Stimulated activated CD8-positive, alpha-beta memory T cell treated with anti-CD3 and anti-CD28 coated beads, Interleukin-15, amount 100 ng/mL, for 4 hours (primary cell): Measurements from ENCODE around the gene HEXIM2.
"Not testable (repeated sequence)": the region's sequence is repeated elsewhere in the genome, so short reads cannot be mapped to it uniquely, and the experiment has no call there.

Experiments used
- DNase-seq, 2 donors: peaks; one replicate each; pipeline ENCODE4 v3.0.0-alpha.2; 2020; ENCODE audit warnings: low read depth in 2 of 2

The HEXIM2 gene

GRCh38 chr17:45161288-45162024 lies at the start of gene HEXIM2:
Gene HEXIM2, plus strand, starts transcription at chr17:45161875. Its CDS starts 919 bp downstream, at chr17:45162794.
- DNase-seq = peak; percentile 93 to 98

- no peak for DNase-seq
Observed at GRCh38 chr17:45112559-45113423, 48.9 kb upstream of the HEXIM2 start.

GRCh38 chr17:45113424-45113754 lies 48.3 kb upstream of the HEXIM2 start:
- no peak for DNase-seq

- no peak for DNase-seq
Observed at GRCh38 chr17:45114117-45114932, 47.4 kb upstream of the HEXIM2 start.

- DNase-seq = no peak
Observed at GRCh38 chr17:45115015-45115625, 46.6 kb upstream of the HEXIM2 start.

GRCh38 chr17:45115871-45116270 lies 45.8 kb upstream of the HEXIM2 start:
- no peak for DNase-seq

- DNase-seq = no peak
Observed at GRCh38 chr17:45116434-45117016, 45.1 kb upstream of the HEXIM2 start.

- no peak for DNase-seq
Observed at GRCh38 chr17:45117334-45117733, 44.3 kb upstream of the HEXIM2 start.

GRCh38 chr17:45117848-45118646 lies 43.6 kb upstream of the HEXIM2 start:
- DNase-seq = no peak

- no peak for DNase-seq
Observed at GRCh38 chr17:45118691-45119090, 43.0 kb upstream of the HEXIM2 start.

GRCh38 chr17:45119964-45120363 lies 41.7 kb upstream of the HEXIM2 start:
- DNase-seq = no peak

GRCh38 chr17:45120558-45120957 lies 41.1 kb upstream of the HEXIM2 start:
- DNase-seq = no peak

GRCh38 chr17:45121055-45121454 lies 40.6 kb upstream of the HEXIM2 start:
- no peak for DNase-seq

GRCh38 chr17:45123076-45123770 lies 38.5 kb upstream of the HEXIM2 start:
- DNase-seq = no peak

- peak in 1 of 2 donors; percentile 10 for DNase-seq
Observed at GRCh38 chr17:45123930-45124796, 37.5 kb upstream of the HEXIM2 start.

GRCh38 chr17:45124797-45125122 lies 36.9 kb upstream of the HEXIM2 start:
- DNase-seq = not testable (repeated sequence)

- DNase-seq = no peak
Observed at GRCh38 chr17:45125509-45125908, 36.2 kb upstream of the HEXIM2 start.

GRCh38 chr17:45127207-45127547 lies 34.5 kb upstream of the HEXIM2 start:
- DNase-seq = no peak
